GM12801 (cell line): Measurements from ENCODE around the gene ZSCAN10.

Experiments
- CTCF ChIP-seq: IDR thresholded peaks from one replicate; pipeline ENCODE4 v1.5.1; 2011; ENCODE audit warnings: control low read depth; ENCODE audit not compliant: insufficient read length; ENCODE audit errors: extremely low read depth

Gene ZSCAN10

DNA sequence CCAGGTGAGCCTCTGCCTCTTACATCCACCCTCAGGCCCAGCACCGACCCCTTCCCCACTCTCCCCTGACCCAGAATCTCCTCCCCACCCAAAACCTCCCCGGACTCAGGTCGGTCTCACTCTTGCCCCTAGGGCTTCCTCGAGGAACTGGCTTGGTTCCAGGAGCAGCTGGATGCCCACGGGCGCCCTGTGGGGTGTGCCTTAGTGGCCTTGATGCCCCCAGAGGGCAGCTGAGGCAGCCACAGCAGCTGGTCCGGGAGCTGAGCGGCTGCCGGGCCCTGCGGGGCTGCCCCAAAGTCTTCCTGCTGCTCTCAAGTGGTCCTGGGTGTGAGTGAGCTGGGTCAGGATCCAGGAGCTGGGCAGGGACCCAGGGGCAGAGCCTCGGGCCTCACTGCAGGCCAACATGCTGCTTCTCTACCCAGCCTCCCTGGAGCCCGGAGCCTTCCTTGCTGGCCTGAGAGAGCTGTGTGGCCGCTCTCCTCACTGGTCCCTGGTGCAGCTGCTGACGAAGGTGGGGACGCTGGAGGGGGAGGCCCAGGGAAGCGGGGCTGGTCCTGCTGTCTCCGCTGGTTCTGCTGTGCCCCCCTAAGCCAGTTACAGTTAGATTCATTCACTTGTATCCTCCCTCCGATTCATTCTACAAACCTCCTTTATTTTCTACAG lies 45.4 kb upstream of the ZSCAN10 start:
- TF ChIP-seq CTCF: no peak

DNA sequence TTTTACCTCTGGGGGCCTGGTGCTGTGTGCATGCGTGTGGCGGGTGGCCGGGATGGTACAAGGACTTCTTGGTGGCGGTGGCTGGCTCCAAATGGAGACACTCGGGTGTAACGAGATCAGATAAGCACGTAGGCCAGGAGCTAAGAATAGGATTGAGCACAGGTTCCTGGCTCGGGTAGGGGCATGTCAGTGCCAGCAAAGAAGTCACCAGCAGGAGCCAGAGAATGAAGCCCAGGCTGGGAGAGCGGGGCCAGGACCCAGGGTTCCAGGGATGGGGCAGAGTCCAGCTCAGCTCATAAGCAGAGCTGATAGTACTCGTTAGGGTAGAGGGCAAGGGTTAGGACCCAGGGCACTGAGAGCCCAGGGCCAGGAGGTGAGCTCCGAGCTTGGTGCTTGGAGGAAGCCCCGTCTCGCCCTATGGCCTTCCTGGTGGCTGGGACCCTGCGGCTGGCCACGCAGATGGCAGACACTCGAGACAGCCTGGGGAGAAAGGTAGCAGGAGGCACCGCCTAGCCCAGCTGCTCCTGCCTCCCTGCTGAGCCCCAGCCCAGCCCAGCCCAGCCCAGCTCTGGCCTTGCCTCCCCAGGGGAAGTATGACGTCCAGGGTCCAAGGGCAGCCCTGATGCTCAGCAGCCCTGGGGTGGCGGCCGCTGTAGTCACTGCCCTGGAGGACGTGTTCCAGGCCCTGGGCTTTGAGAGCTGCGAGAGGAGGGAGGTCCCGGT lies 44.7 kb upstream of the ZSCAN10 start:
- TF ChIP-seq CTCF: no peak

DNA sequence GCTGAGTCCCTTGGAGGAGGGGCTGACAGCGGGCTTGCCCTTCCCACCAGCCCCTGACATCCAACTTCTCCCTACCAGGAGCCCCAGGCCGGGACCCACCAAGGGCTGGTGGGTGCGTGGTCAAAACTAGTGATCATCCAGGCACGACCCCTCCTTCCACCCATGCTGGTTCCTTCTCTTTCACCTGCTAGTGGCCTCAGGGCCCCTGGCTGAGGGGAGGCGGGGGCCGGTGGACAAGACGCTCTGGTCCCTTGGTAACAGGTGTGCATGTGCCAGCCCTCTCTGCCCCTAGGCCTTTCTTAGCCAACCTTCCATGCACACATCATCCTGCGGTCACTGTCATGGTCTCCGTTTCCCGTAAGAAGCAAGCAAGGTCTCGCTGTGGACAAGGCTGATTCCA lies 44.1 kb upstream of the ZSCAN10 start:
- TF ChIP-seq CTCF: no peak

- TF ChIP-seq CTCF: no peak
Observed at GRCh38 chr16:3142770-3143169, 43.7 kb upstream of the ZSCAN10 start.

DNA sequence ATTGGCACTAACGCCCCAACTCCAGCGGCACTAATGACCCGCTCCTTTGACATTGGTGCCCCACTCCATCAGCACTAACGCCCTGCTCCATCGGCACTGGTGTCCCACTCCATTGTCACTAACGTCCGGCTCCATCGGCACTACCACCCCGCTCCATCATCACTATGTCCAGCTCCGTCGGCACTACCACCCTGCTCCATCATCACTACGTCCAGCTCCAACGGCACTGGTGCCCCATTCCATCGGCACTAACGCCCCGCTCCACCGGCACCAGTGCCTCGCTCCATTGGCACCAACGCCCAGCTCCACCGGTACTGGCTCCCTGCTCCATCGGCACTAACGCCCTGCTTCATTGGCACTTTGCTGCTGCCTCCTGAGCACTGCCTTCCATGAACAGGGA lies 43.2 kb upstream of the ZSCAN10 start:
- TF ChIP-seq CTCF: no peak

GRCh38 chr16:3141781-3142311 lies 42.8 kb upstream of the ZSCAN10 start:
- no peak for TF ChIP-seq CTCF

- no peak for TF ChIP-seq CTCF
Observed at GRCh38 chr16:3140603-3141427, 41.7 kb upstream of the ZSCAN10 start.
